ENCODE measurements around the gene KRTAP5-5. TPM values are rescaled to one million over a fixed set of nuclear protein-coding genes. Genes with fewer than 3 reads are reported as not detected.

KRTAP5-5 gene
- polyA plus RNA-seq, 4 donors = not detected

- no peak for DNase-seq (ENCODE audit: low read depth in 4 of 4, low spot score in 3 of 4)
Observed at GRCh38 chr11:1673446-1674172, 44.0 kb downstream of the KRTAP5-5 start.

GRCh38 chr11:1674173-1675131, 44.9 kb downstream of the KRTAP5-5 start:
- DNase-seq (ENCODE audit: low read depth in 4 of 4, low spot score in 3 of 4) = no peak

- no peak for DNase-seq (ENCODE audit: low read depth in 4 of 4, low spot score in 3 of 4)
Observed at GRCh38 chr11:1675536-1676228, 46.1 kb downstream of the KRTAP5-5 start.

GRCh38 chr11:1676229-1676740, 46.7 kb downstream of the KRTAP5-5 start:
- no peak for DNase-seq (ENCODE audit: low read depth in 4 of 4, low spot score in 3 of 4)

- no peak for DNase-seq (ENCODE audit: low read depth in 4 of 4, low spot score in 3 of 4)
Observed at GRCh38 chr11:1679881-1680280, 50.3 kb downstream of the KRTAP5-5 start.

Other genes with a start within 250 kb of the KRTAP5-5 start
- 1 to 10 TPM in 1 of 4 donors, under 1 TPM in 3; 0.26 to 1.1 (median 0.46) TPM for gene BRSK2, start 239.8 kb upstream of the KRTAP5-5 start, polyA plus RNA-seq (ENCODE audit: insufficient read length in 4 of 4)
- 10 to 100 TPM; 27.0 to 35.0 (median 29.1) TPM for gene MOB2, start 143.0 kb upstream of the KRTAP5-5 start, polyA plus RNA-seq (ENCODE audit: insufficient read length in 4 of 4)
- 1 to 10 TPM; 2.9 to 5.7 (median 4.3) TPM for gene DUSP8, start 57.5 kb upstream of the KRTAP5-5 start, polyA plus RNA-seq (ENCODE audit: insufficient read length in 4 of 4)
- under 1 TPM in 1 of 4 donors, not detected in 3; 0.36 TPM for gene KRTAP5-1, start 44.5 kb upstream of the KRTAP5-5 start, polyA plus RNA-seq (ENCODE audit: insufficient read length in 4 of 4)
- gene KRTAP5-2, start 31.5 kb upstream of the KRTAP5-5 start, polyA plus RNA-seq (ENCODE audit: insufficient read length in 4 of 4) = under 1 TPM in 2 of 4 donors, not detected in 2; 0.19 to 0.27 TPM
- gene KRTAP5-3, start 21.3 kb upstream of the KRTAP5-5 start, polyA plus RNA-seq (ENCODE audit: insufficient read length in 4 of 4) = not detected
- gene KRTAP5-4, start 7.6 kb upstream of the KRTAP5-5 start, polyA plus RNA-seq (ENCODE audit: insufficient read length in 4 of 4) = under 1 TPM in 1 of 4 donors, not detected in 3; 0.05 TPM
- gene KRTAP5-6, start 67.4 kb downstream of the KRTAP5-5 start, polyA plus RNA-seq (ENCODE audit: insufficient read length in 4 of 4) = under 1 TPM in 1 of 4 donors, not detected in 3; 0.14 TPM
- gene IFITM10, start 120.8 kb downstream of the KRTAP5-5 start, polyA plus RNA-seq (ENCODE audit: insufficient read length in 4 of 4) = under 1 TPM; 0.10 to 0.39 (median 0.21) TPM
- gene CTSD, start 134.2 kb downstream of the KRTAP5-5 start, polyA plus RNA-seq (ENCODE audit: insufficient read length in 4 of 4) = 100 to 1,000 TPM; 226 to 306 (median 234) TPM
- gene SYT8, start 205.2 kb downstream of the KRTAP5-5 start, polyA plus RNA-seq (ENCODE audit: insufficient read length in 4 of 4) = under 1 TPM in 3 of 4 donors, not detected in 1; 0.15 to 0.69 (median 0.39) TPM
- gene TNNI2, start 209.2 kb downstream of the KRTAP5-5 start, polyA plus RNA-seq (ENCODE audit: insufficient read length in 4 of 4) = under 1 TPM; 0.30 to 0.77 (median 0.49) TPM
- gene LSP1, start 223.3 kb downstream of the KRTAP5-5 start, polyA plus RNA-seq (ENCODE audit: insufficient read length in 4 of 4) = 1 to 10 TPM; 5.0 to 8.9 (median 6.4) TPM